ENCODE data around the gene RGL3.
"Not testable (repeated sequence)": the region's sequence is repeated elsewhere in the genome, so short reads cannot be mapped to it uniquely, and the experiment has no call there.

Gene RGL3

DNA sequence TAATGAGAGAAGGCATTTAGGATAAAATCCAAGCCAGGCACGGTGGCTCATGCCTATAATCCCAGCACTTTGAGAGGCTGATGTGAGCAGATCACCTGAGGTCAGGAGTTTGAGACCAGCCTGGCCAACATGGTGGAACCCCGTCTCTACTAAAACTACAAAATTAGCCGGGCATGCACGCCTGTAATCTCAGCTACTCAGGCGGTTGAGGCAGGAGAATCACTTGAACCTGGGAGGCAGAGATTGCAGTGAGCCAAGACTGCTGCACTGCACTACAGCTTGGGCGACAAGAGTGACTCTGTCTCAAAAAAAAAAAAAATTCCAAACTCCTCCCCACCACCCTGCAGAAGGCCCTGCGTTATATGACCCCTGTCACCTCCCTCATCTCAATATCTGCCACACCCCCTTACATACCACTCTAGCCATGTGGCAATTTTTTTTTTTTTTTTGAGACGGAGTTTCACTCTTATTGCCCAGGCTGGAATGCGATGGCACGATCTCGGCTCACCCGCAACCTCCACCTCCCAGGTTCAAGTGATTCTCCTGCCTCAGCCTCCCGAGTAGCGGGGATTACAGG, 39.8 kb downstream of the RGL3 start:
- not testable (repeated sequence) for DNase-seq

GRCh38 chr19:11378319-11379189, 40.6 kb downstream of the RGL3 start:
- DNase-seq: peak; percentile 53

DNA sequence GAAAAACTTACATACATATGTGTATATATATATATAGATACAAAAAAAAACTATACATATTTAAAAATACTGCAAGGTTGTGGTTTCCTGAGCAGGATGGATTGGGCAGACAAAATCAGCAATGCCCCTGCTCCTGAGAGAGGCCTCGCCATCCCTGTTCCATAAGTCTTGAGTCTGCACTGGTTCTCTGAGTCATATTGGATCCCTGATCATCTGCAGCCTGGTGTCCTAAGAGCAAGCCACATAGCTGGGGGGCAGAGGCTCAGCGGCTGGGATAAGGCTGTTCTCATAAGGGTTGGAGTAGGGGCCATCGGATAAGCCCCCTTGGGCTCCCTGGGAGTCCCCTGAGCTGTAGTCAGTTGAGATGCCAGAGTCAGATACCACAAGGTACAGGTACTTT, 41.4 kb downstream of the RGL3 start:
- DNase-seq: no peak

DNA sequence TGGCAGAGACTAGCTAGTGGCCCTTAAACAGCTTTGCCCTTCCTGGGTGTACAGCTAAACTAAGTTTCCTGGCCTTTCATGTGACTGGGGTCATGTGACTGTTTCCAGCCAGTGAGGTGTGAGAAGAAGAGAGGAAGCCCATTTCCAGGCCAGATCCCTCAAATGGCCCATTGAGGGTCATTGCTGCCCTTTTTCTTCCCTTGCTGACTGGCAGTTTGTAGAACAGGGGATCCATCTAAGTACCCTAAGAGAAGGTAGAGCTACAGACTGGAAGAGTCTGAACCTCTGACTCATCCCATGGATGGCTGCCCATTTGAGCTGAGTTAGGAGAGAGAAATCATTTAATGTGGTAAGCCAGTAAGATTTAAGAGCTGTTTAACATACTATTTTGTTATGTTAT, 41.9 kb downstream of the RGL3 start:
- DNase-seq: no peak

- peak; percentile 77 for DNase-seq
Observed at GRCh38 chr19:11375143-11375948, 43.8 kb downstream of the RGL3 start.

GRCh38 chr19:11374433-11375142, 44.5 kb downstream of the RGL3 start, which contains the start of gene SWSAP1:
Gene SWSAP1 (plus strand): TSS chr19:11374666. CDS start chr19:11374681, 15 bp downstream.
- DNase-seq: peak; percentile 96

- DNase-seq: no peak
Observed at GRCh38 chr19:11373885-11374432, 45.2 kb downstream of the RGL3 start.

DNA sequence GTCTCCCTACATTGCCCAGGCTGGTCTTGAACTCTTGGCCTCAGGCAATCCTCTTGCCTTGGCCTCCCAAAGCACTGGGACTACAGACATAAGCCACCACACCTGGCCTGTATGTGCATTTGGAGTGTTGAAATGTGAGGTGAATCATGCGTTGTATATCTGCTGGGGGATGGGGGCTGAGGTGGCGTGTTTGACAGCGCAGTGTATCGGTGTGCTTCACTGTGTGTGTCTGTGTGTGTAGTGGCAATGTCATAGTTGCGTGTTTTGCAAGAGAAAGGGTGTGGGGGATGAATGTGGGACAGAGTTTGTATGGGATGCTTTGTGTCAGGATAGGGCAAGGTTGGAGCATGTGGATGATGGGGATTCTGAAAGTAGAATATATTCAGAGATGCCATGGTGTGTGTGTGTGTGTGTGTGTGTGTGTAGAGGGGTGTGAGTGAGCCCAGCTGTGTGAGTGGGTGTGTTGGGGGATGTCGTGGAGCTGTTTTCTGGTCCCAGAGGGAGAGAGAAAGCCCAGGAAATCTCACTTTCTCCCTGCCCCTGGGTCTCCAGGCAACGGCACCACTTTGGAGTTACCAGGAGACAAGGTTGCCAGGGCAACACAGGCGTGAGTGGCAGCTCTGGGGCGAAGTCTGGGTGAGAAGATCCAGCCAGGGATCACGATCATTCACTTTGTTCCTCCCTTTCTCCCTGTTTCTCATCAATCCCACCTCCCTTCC, 45.8 kb downstream of the RGL3 start:
- DNase-seq: no peak

DNA sequence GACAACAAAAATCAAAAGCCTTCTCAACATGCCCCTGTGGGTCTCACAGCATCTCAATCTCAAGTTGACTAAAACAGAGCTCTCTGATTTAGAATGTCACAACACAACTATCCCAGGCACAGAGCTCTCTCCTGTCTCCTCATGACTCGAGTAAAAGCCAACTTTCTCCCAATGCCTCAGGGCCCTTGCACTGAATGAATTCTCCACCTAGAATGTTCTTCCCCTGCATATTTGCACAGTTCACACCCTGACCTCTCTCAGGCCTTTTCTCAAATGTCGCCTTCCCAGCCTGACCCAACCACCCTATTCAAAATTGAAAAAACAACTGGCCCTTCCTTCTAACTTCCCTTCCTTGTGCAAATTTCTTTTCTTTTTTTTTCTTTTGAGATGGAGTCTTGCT, 48.4 kb downstream of the RGL3 start:
- DNase-seq: no peak

- DNase-seq: no peak
Observed at GRCh38 chr19:11367528-11367927, 51.6 kb downstream of the RGL3 start.

DNA sequence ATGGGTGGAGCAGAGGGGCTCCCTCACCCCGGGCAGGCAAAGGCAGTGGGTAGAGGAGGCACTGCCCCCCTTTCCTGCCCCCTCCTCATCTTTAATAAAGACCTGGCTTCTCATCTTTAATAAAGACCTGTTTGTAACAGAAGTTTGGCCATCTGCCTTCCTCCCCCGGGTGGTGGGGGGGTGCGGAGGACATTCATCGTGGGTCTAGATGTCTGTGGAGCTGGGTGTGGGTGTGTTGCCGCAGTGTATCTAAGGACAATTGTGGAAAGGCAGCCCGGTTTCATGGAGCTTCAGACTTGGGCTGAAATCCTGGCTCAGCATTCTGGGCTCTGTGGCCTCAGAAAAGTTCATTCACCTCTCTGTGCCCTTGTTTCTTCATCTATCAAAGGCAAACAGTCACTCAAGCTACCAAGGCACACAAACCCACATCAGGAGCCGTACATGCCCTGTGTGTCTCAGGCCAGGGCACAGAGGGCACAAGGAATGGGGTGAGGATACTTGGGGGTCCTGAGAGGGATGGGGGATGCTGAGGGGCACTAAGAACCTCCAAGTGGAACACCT, 53.5 kb downstream of the RGL3 start:
- DNase-seq: no peak

- DNase-seq: no peak
Observed at GRCh38 chr19:11364935-11365334, 54.2 kb downstream of the RGL3 start.

DNA sequence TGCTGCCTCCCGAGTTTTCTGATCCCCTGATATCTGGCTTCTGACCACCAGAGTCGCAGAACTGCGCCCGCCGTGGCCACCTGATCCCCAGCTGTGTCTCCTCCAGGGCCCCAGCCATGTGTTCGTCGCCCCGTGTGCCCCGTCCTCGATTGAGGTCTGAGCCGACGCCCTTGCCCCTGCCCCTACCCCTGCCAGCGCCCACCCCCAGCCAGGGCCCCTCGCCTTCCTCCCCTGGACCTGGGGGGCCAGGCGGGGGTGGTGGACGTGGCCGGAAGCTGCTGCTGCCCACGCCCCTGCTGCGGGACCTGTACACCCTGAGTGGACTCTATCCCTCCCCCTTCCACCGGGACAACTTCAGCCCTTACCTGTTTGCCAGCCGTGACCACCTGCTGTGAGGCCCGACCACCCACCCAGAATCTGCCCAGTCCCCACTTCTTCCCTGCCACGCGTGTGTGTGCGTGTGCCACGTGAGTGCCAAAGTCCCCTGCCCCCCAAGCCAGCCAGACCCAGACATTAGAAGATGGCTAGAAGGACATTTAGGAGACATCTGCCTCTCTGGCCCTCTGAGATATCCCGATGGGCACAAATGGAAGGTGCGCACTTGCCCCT, 54.7 kb downstream of the RGL3 start:
- DNase-seq: no peak

DNA sequence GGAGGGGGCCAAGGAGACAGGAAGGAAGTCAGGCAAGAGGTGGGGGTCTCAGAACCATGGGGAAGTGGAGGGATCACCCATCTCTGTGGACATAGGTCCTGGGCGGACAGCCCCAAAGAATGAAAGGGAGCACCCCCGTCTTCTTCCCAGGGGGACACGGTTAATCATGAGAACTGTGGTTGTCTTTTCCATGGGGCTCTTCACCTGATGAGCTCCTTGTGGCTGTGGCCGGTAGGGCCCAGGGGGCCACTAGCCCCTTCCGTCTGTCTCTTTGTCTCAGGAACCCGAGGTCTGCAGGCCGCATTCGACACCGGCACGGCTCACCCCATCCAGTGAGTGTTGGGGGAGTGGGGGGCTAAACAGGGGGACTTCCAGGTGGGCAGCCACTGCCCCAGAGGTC, 55.2 kb downstream of the RGL3 start:
- no peak for DNase-seq

DNA sequence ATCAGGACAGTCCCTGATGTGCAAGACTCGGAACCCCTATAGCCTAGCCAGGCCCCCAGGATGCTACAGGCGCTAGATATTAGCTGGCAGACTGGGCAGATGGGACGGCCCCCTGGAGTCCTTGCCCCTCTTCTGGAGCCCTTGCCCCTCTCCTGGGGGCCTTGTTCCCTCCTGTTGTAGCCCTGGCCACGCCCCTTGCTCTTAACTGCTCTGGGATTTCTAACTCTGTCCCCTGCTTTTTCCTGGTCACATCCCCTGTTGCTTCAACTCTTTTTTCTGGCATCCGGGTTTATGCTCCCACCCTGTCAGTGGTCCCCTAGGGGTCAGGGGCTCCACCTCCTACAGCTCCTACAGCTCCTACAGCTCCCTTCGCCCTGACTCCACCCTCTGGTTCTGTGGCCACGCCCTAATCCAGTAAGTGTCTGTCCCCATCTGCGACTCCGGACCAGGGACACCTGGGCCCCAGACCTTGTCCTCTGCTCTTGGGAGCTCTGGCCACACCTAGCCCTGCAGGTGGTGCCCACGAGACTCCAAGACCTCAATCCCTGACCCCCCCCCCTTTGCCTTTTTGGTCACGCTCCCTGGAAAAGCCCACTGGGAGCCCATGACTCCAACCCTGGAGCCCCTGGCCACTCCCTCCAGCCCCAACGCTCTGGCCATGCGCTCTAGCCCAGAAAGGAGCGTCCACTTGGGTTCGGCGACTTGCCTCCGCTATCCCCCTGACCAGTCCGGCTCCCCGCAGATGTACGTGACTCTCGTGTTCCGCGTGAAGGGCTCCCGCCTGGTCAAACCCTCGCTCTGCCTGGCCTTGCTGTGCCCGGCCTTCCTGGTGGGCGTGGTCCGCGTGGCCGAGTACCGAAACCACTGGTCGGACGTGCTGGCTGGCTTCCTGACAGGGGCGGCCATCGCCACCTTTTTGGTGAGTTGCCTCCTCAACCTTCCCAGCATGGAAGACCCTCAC, 57.1 kb downstream of the RGL3 start:
- DNase-seq: no peak

DNA sequence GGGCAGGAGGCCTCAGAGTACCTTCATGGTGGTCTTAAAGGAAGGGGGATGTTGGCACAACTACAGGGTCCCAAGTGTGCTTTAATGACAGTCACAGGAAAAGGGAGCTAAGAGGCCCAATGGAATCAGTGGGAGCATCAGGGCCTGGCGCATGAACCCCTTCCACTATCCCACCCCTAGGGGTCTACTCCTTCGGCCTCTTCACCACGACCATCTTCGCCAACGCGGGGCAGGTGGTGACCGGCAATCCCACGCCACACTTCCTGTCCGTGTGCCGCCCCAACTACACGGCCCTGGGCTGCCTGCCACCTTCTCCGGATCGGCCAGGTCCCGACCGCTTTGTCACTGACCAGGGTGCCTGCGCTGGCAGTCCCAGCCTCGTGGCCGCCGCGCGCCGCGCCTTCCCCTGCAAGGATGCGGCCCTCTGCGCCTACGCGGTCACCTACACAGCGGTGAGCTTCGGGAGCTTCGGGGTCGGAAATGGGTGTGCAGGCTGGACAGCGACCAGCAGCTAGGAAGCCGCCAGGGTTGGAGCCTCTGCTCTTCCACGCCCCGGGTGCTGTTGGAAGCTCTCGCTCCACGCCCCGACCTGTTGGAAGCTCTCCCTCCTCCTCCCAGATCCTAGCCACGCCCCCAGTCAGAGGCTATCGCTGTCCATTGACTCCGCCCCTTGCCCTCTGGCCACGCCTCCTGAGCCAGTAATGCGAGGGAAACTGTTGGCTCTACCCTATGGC, 57.9 kb downstream of the RGL3 start:
- peak; percentile 62 for DNase-seq

GRCh38 chr19:11359421-11359820, 59.7 kb downstream of the RGL3 start:
- no peak for DNase-seq

DNA sequence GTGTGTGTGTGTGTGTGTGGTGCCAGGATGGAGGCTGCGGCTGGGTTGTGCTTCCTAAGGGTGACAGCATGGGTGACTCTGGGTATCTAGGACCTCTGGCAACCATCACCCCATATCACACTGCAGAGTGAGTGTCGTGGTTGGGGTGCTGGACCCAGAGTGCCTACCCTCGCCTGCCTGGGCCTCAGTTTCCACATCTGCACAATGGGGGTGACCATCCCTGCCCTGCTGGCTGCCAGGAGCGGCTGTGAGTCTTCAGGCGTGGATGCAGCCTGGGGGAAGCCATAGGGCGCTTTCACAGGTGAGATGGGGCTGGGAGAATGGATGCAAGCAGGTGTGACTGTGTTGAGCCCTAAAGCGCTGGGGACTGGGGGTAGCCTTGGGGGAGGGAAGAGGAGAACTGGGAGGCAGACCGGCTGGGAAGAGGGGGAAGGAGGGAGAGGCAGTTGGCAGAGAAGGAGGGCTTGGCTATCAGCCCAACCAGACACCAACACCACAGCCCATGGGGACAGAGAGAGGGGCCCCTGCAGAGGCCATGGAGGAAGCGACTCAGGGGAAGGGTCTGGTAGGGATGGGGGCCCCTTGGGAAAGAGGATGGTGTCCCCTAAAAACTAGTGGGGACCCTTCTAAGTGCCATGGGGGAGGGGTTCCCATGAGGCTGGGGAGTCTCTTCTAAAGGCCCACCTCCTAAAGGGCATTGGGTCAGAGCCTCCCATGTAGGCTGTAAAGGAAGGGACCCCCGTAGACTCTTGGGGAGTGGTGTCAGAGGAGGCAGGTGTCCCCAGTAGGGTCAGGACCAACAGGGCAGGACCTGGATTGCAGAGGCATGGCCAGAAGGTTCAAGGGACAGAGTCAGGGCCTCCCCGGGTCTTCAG, 62.2 kb downstream of the RGL3 start:
- no peak for DNase-seq

All from stimulated activated CD8-positive, alpha-beta memory T cell treated with anti-CD3 and anti-CD28 coated beads, Interleukin-4, amount 100 ng/mL, for 48 hours (primary cell).